NCI-H446 treated with DMSO at 0.1 percent for 48 hours (cell line): Measurements from ENCODE around the gene LIMS2.

Experiments used
- DNase-seq: peaks from one replicate; lab custom pipeline; 2025; lab: John Stamatoyannopoulos, UW

LIMS2 gene

DNA sequence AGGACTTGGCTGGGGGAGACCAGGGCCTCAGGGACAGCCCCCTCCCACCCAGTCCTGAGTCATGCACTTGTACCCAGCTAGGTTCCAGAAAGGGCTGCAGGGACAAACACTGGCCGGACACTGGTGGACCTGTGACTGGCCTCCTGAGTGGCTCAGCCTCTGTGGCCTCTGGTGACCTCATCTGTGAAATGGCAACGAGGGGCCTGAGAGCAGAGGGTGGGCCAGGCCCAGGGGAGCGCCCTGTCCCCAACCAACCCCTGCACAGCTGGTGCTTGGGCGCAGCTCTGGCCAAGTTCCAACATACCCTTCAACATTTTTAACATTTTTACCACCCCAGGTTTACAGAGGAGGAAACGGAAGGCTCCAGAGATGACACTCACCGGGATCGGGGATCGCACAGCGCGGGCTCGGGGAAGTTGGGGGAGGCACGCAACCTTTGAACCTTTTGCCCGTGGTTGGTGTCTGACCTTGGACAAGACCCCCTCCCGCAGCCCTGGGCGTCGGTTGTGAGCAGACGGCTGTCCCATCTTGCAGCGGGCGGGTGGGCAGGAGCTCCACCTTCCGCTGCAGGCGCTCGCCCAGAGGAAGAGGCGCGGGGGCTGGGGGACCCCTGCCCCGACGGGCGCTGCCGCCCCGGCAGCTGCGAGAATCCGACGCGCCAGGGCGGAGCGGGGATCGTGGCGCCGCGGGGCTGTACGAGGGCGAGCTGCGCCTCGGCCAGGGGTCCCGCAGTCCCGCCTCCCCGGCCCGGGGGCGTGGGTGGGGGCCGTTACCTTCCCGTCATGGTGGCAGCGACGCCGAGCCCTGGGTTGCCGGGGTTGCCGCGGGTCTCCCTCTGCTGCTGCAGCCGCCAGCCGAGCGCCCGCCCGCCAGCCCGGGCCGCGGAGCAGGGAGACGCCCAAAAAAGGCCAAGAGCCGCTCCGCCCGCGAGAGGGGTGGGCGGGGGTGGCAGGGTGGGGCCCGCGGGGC is 805 bp downstream of the LIMS2 start:
- DNase-seq = no peak

DNA sequence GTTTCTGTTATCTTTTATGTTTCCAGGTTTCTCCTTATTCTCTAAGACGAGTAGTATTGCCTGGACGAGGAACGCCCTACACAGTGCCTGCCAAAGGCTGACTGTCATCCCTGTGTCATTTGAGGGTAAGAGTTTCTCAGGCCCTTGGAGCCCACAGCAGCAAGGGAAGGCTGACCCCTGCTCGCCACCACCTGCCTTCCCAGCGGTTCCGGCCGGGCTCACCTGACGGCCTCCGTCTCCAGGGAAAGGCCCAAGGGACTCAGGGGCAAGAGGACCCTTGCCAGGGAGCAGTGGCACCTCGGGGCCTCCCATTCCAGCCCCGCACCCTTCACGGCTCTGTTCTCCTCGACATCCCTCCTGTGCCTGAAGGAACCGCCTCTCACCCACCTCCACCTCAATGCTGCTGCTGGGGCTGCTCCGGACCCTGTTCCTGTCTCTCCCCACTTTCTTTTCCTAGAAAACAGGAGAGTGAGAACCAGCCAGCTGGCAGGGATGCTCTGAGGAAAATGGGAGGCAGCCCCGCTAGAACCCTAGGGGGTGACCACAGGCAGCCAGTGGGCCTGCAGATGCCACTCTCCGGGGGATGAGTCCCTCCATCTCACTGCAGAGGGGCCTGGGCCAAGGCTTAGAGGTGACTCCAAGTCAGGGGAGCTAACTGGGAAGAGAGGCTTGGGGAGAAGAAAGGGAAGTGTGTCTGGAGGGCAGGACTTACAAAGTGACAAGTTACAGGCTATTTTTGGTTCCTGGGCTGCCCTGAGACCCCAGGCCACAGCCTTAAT is 1.9 kb downstream of the LIMS2 start:
- no peak for DNase-seq

DNA sequence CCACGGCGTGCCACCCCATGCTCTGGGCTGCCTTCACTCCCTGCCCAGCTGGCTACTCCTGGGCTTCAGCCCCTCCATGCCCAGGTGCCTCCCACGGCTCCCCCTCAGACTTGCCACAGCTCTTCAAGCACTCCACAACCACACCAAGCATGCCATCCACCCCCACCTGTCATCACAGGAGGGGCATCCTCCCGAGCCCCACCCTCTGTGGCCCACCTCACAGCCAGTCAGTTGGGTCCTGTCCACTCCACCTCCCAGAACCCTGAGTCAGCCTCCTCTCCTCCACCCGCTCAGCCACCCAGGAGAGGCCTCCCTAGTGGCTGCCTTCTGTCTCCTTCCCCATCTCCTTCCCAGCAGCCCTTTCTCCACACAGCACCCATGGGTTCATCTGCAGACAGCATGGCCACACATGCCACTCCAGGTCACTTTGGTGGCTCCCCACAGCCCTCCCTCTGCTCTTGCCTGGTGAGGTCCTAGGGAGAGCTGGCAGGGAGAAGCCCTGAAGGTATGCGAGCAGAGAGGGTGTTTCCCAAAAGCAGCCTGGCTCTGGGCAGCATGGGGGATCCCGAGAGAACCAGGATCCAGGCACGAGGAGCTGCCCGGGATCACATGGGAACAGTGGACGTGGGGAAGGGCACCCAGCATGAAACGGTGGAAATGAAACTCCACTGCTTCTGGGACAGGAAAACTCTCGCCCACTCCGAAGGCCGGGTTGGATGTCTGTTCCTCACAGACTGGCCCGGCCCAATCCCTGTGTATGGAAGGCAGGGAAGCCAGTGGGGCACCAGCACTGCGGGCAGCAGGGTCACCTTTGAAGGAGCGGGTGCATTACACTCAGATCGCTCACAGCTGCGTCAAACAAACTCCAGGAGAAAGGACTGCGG is 2.7 kb downstream of the LIMS2 start:
- no peak for DNase-seq

DNA sequence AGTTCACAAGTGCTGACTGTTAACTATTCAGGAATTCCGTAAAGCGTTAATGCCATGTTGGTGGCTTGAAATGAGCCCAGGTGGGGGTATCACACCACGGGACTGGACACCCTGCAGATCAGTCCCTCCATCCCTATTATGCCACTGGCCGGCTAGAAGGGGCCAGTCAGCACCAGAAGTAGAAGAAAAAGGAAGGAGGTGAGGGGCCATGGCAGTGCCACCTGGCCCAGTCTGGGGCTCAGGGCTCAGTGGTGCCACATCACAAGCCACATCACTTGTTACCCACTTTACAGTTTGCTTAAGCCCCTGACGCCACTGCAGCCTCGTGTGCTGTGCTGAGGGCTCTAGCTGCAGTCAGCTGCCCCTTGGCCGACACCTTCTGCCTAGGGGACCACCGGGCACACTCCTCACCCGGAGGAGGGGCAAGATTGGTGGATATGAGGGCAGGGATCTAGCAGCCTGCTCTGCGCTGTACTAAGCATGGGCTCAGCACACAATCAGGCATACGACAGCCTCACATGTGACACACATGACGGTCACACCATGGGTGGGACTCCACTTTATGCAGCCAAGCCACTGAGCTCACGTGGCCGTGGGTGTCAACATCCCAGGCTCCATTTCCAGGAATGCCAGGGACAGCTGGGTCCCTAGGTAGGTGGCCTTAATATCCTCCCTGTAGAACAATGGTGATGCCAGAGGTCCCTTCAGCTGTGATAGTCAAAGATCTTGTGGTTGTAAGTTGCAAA is 3.6 kb downstream of the LIMS2 start:
- DNase-seq = no peak

DNA sequence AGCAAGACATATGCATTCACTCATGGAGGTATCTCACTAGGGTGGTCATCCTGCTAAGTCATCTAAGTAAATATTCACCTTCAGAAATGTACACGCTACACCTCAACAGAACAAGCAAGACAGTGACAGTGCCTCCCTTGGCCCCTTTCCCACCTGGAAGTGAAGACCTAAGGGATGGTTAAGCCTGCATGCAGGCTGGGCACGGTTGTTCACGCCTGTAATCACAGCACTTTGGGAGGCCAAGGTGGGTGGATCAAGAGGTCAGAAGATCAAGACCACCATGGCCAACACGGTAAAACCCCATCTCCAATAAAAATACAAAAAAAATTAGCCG is 4.4 kb downstream of the LIMS2 start:
- DNase-seq = no peak

DNA sequence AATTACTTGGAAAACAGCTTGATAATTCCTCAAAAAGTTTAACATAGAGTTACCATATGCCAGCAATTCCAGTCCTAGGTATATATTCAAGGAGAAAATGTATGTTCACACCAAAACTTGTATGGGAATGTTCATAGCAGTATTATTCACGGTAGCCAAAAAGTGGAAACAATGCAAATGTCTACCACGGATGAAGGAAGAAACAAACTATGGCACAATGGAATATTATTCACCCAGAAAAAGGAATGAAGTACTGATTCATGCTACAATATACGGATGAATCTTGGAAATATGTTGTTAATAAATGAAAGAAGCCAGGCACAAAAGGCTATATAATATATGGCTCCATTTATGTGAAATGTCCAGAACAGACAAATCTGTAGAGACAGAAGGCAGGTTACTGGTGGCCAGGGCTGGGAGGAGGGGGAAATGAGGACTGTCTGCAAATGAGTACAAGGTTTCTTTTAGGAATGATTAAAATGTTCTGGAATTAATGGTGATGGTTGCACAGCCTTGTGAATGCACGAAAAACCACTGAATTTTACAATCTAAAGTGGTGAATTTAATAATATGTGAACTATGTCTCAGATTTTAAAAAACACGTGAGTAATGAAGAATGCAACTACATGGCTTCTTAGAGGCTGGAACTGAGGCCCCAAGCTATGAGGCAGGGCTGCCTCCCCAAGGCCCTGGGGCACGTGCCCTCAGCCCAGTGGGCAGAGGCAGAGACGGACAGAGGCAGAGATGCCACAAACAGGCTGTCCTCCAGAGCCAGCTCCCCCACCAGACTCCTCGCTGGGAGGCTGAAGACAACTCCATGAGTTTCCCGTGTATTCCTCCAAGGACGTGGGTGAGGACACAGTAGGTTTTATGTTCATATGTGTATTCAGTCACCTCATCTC is 5.0 kb downstream of the LIMS2 start:
- no peak for DNase-seq

DNA sequence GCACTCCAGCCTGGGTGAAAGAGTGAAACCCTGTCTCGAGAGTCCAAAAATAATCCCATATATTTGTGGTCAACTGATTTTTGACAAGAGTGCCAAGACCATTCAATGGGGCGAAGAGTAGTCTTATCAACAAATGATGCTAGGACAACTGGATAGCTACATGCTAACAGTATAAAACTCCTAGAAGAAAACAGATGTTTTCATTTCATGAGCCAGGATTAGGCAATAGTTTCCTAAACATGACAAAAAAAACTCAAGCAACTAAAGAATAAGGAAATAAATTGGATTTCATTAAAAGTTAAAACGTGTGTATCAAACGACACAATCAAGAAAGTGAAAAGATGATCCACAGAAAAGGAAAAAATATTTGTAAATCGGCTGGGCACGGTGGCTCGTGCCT is 6.3 kb downstream of the LIMS2 start:
- no peak for DNase-seq

DNA sequence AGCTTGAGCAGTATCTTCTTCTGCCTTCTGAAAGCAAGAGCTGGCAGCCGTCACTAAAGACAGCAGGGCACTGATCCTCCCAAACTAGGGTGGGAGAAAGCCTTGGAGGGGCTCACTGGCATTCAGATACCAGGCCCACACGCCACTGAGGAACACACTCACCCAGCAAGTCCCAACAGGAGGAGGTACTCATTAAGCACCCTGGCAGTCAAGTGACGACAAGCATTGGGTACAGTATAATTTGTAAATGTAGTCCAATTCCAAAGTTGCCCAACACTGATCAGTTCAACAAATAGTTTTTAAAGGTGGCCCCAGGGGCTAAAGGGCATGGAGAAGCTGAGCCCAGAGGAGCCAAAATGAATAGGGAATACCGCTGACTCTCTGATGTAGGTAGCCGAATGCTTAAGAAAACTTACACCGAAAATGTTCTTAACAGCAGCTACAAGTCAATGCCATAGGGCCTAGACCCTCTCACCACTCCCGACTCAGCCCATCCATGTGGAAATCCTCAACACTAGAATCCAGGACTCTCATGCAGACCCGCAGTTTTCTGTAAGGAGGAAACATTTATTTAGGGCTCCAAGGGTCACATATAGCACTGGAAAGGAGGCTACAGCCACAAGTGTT is 9.9 kb downstream of the LIMS2 start:
- no peak for DNase-seq

DNA sequence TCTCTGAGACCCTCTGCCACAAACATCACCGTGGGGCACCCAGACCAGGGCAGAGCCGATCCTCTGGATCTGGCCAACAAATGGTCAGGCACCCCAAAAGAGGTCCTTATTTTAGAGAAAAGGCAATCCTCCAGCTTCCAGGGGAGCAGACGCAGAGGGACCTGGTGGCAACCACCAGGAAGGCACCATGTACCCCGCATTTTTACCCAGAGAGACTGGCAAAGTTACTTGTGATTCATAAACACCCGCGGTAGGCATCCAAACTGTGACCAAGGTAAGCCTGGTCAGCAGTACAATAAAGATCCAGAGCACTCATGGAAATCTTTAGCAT is 10.5 kb downstream of the LIMS2 start:
- no peak for DNase-seq

DNA sequence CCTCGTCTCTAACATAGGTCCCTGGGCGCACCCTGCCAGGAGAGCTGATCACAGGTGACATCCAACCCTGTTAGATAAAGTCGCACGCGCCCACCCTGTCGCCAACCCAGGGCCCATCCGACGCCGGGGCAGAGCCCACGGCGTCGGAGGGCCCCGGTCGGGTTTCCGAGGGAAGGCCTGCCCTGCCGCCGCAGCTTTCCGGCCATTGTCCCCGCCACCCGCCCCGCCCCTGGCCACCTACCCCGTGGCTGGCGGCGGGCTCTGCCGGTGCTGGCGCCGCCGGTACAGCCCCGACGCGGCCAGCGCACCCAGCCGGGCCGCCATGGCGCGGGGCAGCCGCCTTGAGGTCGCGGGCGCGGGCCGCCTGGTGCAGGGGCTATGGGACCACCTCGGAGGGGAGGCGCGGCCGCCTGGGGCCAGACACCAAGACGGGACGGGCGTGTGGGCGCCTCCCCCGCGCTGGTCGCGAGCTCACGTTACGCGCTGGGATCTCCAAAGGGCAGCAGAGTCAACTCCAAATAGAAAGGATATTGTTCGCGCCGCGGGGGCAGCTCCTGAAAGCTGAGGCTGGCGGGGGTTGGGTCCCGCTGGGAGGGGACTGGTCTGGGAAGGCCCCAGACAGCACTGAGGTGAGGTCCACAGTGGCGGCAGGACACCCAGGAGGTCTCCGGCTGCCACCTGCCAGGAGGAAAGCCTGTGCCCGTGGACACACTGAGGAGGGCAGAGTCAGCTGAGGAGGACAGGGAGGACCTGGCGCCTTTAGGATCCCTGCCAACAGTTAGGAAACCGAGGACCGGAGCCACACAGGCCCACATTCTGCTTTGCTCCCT is 11.1 kb downstream of the LIMS2 start:
- DNase-seq = no peak

DNA sequence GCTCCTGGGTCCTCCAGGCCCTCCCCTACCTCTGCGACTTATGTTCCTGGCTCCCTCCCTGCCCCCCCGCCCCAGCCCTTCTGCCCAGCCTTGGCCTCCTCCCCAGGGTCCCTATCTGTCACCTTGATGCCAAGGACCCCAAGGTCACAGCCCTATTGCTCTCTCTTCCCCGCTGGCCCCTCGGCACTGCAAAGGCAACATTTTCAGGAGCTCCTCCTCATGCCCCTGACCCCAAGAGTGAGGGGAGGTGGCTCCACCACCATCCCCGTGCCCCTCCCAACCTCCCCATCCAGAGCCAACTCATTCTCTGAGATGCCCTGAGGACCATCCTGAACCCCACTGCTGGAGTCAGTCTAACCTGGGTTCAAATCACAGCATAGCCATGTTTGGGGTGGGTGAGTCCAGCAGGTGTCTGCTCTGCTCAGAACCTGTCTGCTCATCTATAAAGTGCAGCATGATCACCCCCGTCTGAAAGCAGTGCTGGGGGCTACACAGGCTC is 11.7 kb downstream of the LIMS2 start:
- DNase-seq = no peak

DNA sequence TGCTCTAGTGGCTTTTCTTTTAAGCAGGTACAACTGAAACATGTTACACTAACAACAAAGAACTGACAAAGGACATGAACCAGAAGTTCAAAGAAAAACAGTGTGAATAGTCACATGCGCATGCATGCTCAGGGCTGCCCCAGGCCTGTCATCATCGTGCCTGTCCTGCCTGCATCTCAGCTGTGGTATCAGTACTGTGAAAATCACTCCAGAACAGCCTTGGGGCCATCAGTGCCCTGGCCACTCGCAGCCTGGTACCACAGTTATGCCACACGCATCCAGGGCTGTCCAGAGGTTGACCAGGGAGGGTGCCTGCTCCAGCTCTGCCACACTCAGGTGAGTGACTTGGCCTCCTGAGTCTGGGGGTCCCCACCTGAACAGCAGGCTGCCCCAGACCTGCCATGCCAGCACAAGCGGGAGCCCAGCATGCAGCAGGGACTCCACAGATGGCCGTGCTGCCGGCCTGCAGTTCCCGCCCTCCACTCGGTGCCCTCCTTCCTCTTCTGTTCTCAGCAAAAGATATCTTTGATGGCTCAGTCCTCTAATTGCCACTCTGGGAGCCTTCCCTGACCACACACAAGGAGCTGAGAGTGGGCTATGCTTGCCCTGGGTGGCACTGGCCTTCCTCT is 12.3 kb downstream of the LIMS2 start:
- DNase-seq = no peak

DNA sequence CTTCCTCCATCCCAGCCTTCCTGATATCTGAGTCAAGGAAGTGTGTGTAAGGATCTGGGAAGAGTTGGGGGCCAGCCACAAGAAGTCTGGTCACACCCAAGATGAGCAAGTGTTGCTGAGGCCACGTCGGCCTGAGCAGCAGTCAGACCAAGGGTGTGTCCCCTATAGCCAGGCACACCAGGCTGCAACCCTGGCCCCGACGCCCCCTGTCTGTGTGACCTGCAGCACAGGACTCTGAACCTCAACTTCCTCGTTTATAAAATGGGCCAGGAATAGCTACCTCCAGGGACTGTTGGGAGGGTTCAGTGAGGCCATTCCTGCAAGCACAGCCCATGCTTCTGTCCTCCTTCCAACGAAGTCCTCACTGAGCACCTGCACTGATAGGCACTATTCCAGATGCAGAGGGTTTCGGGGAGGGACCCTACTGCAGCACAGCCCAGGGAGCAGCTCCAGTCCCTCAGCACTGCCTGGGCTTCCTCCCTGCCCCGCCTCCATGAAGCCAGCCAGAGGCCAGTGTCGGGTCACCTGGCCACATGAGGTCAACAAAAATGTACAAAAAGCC is 13.3 kb downstream of the LIMS2 start:
- DNase-seq = no peak

DNA sequence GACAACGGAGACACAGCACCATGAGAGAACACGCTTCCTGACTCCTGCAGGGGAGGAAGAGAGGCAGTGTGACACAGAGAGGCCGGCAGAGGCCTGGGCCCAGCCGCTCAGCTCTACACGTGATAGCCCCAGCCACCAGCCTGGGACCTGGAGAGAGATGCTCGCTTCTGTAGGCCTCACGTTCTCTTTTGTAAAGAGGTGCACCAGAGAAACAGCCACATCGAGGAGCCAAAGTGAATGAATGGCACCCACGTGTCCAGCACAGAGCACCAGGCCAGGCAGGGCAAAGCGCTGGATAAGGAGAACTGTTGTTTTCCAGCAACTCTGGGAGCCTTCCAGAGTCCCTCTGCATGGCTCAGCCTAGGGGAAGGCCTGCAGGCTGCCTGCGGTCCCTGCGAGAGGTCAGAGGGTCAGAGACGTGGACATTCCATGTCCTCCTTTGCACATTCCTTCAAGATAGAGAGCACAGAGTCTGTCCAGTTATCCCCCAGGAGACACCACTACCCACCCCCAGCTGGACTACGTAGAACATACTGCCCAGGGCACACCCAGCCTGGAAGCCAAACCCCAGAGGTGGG is 14.2 kb downstream of the LIMS2 start:
- DNase-seq = no peak

DNA sequence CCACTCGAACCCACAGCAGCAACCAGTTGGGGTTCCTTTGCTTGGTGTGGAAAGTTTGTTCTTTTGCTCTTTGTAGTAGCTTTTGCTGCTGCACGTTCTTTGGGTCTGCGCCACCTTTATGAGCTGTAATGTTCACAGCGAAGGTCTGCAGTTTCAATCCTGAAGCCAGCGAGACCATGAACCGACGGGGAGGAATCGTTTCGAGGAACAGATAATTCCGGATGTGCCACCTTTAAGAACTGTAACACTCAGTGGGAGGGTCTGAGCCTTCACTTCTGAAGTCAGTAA is 15.1 kb downstream of the LIMS2 start:
- DNase-seq = no peak

DNA sequence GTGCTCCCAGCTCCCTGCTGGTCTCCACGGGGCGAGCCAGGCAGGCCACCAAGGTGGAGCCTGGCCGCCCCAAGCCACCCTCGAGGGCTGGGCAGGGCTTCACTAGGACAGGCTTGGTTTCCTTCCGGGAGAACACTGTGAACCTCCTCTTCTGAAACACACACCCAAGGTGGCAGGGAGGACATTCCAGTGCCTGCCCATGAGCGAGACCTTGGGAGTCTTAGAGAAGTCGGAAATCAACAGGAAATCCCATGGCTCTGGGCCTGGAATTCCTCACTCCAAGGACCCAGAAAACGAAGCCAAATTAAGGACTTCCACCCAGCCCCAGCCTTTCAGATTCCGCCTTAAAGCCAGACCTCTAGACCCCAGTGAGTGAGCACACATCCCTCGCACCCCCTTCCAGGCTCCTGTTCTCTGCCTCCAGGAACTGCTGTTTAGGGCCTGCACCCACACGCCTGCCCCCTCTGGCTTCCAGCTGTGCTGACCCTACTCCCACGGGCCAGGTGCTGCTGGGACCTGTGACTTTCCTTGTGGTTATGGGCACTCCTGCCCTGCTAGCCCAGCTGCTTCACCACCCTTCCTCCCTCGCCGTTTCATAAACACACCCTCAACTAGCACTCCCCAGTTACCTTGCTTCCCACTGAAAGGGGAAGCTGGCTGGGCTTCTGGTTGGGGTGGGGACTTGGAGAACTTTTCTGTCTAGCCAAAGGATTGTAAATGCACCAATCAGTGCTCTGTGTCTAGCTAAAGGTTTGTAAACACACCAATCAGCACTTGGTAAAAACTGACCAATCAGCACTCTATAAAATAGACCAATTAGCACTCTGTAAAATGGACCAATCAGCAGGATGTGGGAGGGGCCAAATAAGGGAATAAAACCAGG is 15.7 kb downstream of the LIMS2 start:
- DNase-seq = no peak
